Activated T-helper 1 cell treated with anti-CD3 and anti-CD28 coated beads, Interleukin-12 subunit alpha, Interleukin-12 subunit beta, Interleukin-2, Interleukin-4 antibody, amounts not matched to agents 30 ng/mL and 10 ng/mL and 1 ng/mL, durations not matched to agents 14 hours and 24 hours and 36 hours (primary cell): ENCODE results near the gene NCAPG2. TPM values are rescaled to one million over a fixed set of nuclear protein-coding genes. Genes with fewer than 3 reads are reported as not detected.
"Not testable (repeated sequence)": the region's sequence is repeated elsewhere in the genome, so short reads cannot be mapped to it uniquely, and the experiment has no call there.

ENCODE experiments used
- DNase-seq: peaks from one replicate; pipeline ENCODE4 v3.0.0; 2021; ENCODE audit warnings: low spot score
- H3K27ac Mint-ChIP-seq: one replicate; pipeline ENCODE4 v1.8.0; 2021; ENCODE audit warnings: mild to moderate bottlenecking, mixed read lengths
- H3K27me3 Mint-ChIP-seq: one replicate; pipeline ENCODE4 v1.8.0; 2022; ENCODE audit warnings: mild to moderate bottlenecking, moderate library complexity, mixed read lengths; ENCODE audit not compliant: insufficient read depth
- H3K36me3 Mint-ChIP-seq: one replicate; pipeline ENCODE4 v1.8.0; 2021; ENCODE audit warnings: low read depth, mixed read lengths
- H3K4me1 Mint-ChIP-seq: one replicate; pipeline ENCODE4 v1.8.0; 2021; ENCODE audit warnings: low read depth, mixed read lengths
- H3K4me3 Mint-ChIP-seq: one replicate; pipeline ENCODE4 v1.8.0; 2021; ENCODE audit warnings: mild to moderate bottlenecking, moderate library complexity, mixed read lengths
- H3K9me3 Mint-ChIP-seq: one replicate; pipeline ENCODE4 v1.8.0; 2021; ENCODE audit warnings: mixed read lengths
- intact Hi-C: fragments of 100-400 bp; cut with micrococcal nuclease; formaldehyde crosslinking; loops from one replicate; pipeline ENCODE4 v1.15.1; 2024
- total RNA-seq: library from RNA; stranded (reverse); gene quantifications from 2 replicates; pipeline ENCODE4 v1.2.3, GENCODE V29; 2022

NCAPG2 gene
- total RNA-seq, 1 donor from 2014 or later: 76.5 TPM

DNA sequence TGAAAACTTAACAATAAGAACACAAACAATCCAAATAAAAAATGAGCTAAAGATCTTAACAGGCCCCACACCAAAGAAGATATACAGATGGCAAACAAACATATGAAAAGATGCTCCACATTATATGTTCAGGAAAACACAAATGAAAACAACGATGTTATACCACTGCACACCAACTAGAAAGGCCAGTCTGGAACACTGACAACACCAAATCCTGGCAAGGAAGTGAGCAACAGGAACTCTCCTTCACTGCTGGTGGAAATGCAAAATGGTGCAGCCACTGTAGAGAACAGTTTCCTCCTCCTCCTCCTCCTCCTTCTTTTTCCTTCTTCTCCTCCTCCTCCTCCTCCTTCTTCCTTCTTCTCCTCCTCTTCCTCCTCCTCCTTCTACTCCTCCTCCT, 12.2 kb upstream of the NCAPG2 start:
- Mint-ChIP-seq H3K27ac (no peak overlapping the region), H3K4me3 (no peak overlapping the region), H3K36me3 (no peaks in the 10 kb centered on the region), H3K9me3 (no peaks in the 10 kb centered on the region), H3K4me1 (no peaks in the 10 kb centered on the region), H3K27me3 (peaks cover 29% of the 10 kb centered on the region)
- DNase-seq: no peak
- intact Hi-C loops: no loop called here

DNA sequence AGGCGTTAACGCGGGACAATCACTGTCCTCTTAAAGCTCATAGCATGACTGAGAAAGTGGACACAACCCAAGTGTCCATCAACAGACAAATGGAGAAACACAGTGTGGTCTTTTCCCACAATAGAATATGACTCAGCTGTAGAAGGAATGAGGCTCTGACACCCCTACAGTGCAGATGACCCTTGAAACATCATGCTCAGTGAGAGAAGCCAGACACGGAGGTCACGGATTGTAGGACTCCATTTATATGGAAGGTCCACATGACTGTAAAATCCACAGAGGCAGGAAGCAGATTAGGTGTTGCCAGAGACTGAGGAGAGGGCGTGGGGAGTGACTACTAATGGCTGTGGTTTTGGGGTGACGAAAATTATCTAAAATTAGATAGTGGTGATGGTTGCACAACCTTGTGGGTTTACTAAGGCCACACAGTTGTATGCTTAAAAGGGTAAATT, 6.1 kb upstream of the NCAPG2 start:
- DNase-seq: no peak
- Mint-ChIP-seq H3K4me1 (peaks cover 16% of the 10 kb centered on the region), H3K27ac (peak overlapping the region; percentile 14), H3K9me3 (peaks cover 14% of the 10 kb centered on the region), H3K36me3 (peaks cover 5% of the 10 kb centered on the region), H3K27me3 (peaks cover 4% of the 10 kb centered on the region), H3K4me3 (no peak overlapping the region)
- intact Hi-C loops: no loop called here

DNA sequence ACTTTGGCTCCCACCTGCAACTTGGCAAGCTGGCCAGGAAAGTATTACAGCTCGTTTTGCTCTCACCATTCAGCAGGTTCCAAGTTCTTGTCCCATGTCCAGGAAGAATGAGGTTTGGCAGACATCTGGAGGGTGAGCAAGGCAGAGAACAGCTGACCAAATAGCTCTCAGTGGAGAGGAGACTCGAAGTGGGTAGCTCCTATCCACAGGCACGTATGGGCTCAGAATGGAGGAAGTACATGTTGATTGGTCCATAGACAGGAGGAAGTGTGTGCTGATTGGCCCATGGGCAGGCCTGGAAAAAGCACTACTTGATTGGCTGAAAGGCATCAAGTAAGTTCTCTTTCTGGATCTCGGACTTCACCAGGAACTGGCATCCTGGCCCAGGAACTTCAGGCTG, 3.0 kb upstream of the NCAPG2 start:
- H3K9me3 Mint-ChIP-seq: peaks cover 14% of the 10 kb centered on the region
- no peak for DNase-seq
- H3K27ac Mint-ChIP-seq: no peak overlapping the region
- H3K4me3 Mint-ChIP-seq: no peak overlapping the region
- peaks cover 8% of the 10 kb centered on the region for H3K36me3 Mint-ChIP-seq
- peaks cover 2% of the 10 kb centered on the region for H3K27me3 Mint-ChIP-seq
- H3K4me1 Mint-ChIP-seq: peaks cover 33% of the 10 kb centered on the region
- intact Hi-C loops: no loop called here

DNA sequence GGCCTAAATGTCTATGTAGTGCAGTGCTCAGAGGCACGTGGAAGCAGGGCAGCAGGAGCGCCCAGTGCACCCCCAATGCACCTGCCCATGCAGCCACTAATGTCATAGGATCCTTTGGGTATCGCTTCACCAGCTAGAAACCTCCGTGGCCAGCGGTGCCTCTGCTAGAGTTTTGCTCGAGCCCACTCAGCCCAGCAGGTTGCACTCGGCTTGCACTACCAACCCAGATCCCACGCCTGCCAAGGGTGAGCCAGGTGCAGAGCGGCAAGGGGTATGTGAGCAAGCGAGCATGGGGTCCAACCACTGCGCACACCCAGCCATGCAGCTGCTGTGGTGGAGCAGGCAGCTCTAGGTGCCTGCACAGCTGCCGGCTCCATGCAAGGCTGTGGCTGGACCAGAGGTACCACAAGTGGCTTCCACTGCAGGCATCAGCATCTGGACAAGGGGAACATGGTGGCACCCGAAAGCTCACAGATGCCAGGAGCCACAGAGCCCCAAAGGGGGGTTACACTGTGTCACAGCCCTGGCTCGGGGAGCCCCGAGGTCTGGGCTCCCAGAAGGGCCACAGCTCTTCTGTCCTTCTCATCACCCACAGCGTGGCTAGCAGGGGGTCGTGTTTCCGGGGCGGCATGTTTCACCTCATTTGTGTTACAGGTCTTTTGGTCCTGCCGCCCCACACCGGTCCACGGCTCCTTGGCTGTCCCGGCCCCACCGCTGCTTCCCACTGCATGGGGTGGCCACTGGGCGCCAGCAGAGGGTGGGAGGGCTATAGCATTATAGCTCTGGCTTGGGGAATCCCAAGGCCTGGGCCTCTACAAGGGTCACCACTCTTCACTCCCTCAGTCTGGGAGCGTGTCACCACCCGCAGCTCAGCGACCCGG, 2.3 kb upstream of the NCAPG2 start:
- no peak overlapping the region for H3K27ac Mint-ChIP-seq

DNA sequence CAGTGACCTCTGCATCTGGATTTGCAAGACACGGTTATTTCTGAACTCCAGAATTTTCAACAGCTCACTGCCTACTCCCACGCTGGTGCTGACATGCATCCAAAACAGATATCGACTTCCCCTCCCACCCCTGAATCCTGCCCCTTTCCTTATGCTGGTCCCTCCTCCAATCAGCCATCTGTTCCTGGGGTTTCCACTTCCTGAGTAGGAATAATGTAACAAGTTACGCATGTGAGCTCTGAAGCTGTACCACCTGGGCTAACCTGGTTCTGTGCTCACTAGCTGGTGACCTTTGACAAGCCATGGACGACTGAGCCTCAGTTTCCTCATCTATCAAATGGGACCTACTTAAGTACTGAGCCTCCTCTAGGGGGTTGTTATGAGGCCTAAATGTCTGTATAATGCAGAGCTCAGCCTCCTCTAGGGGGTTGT, 1.7 kb upstream of the NCAPG2 start:
- H3K36me3 Mint-ChIP-seq: peaks cover 14% of the 10 kb centered on the region
- peaks cover 14% of the 10 kb centered on the region for H3K9me3 Mint-ChIP-seq
- DNase-seq: no peak
- peaks cover 46% of the 10 kb centered on the region for H3K4me1 Mint-ChIP-seq
- peaks cover 2% of the 10 kb centered on the region for H3K27me3 Mint-ChIP-seq
- intact Hi-C loops: no loop called here
- H3K4me3 Mint-ChIP-seq: peak overlapping the region; percentile 87
- H3K27ac Mint-ChIP-seq: peak overlapping the region; percentile 18

More for the DNA sequence above, 2.3 kb upstream of the NCAPG2 start:
- Mint-ChIP-seq H3K4me3 (peak overlapping the region; percentile 87), H3K9me3 (peaks cover 14% of the 10 kb centered on the region), H3K27me3 (peaks cover 2% of the 10 kb centered on the region), H3K4me1 (peaks cover 40% of the 10 kb centered on the region), H3K36me3 (peaks cover 8% of the 10 kb centered on the region)
- DNase-seq: no peak
- intact Hi-C loops: no loop called here

DNA sequence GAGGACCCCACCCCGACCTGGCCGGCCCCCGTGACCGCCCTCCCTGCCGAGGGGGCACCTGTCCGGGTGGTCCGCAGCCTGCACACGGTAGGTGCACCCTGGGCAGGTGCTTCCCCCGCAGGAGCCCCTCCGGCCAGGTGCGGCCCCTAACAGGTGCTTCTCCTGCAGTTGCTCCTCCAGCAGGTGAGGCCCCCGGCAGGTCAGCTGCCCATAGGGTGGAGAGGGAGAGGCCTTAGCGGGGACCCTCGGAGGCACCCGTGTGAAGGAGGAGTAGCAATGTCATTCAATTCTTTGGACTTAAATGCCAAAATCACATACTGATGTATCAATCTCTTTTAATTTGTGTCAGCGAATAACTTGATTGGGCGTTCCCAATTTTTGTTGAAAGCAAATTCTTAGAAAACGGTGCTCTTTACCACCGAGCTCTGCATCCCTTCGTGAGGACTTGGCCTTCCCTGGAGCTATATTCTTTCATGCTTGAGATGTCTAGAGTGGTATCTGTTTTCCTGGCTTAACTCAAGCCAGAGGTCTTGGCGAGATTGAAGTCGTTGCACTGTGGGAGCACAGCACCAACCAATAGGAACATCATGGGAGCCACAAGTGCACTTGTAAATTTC, 738 bp upstream of the NCAPG2 start:
- H3K4me1 Mint-ChIP-seq: peaks cover 49% of the 10 kb centered on the region
- DNase-seq: no peak
- peaks cover 19% of the 10 kb centered on the region for H3K36me3 Mint-ChIP-seq
- H3K27ac Mint-ChIP-seq: peak overlapping the region; percentile 59
- H3K27me3 Mint-ChIP-seq: peaks cover 2% of the 10 kb centered on the region
- intact Hi-C loops: loop anchor here (2.0 kb wide), 2 partner anchors 113 to 491 kb away; no protein-coding TSS in a partner anchor
- peak overlapping the region; percentile 87 for H3K4me3 Mint-ChIP-seq
- peaks cover 9% of the 10 kb centered on the region for H3K9me3 Mint-ChIP-seq

DNA sequence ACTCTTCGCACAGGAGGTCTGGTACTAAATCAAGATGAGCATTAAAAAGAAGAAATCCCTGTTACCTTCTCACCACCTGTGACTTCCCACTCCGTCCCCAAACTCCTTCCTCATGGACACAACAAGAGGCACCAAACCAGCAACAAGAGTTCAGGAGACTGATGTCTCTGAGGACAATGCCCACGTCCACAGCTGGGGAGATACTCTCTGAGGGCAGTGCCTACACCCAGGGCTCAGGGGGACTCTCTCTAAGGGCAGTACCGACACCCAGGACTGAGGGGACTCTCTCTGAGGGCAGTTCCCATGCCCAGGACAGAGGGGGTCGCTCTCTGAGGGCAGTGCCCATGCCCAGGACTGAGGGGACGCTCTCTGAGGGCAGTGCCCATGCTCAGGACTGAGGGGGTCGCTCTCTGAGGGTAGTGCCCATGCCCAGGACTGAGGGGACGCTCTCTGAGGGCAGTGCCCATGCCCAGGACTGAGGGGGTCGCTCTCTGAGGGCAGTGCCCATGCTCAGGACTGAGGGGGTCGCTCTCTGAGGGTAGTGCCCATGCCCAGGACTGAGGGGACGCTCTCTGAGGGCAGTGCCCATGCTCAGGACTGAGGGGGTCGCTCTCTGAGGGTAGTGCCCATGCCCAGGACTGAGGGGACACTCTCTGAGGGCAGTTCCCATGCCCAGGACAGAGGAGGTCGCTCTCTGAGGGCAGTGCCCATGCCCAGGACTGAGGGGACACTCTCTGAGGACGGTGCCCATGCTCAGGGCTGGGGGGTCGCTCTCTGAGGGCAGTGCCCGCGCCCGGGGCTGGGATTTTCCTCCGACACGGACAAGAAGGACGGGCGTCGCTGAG, 703 bp downstream of the NCAPG2 start:
- Mint-ChIP-seq H3K4me3 (peak overlapping the region; percentile 87), H3K27ac (peak overlapping the region; percentile 87), H3K36me3 (peaks cover 27% of the 10 kb centered on the region), H3K4me1 (peaks cover 61% of the 10 kb centered on the region)
- not testable (repeated sequence) for H3K9me3 Mint-ChIP-seq, H3K27me3 Mint-ChIP-seq, DNase-seq
- intact Hi-C loops: loop anchor here (1.0 to 2.0 kb wide), 6 partner anchors 48 to 493 kb away; partner anchors contain the start of genes DYNC2I1 and ESYT2

DNA sequence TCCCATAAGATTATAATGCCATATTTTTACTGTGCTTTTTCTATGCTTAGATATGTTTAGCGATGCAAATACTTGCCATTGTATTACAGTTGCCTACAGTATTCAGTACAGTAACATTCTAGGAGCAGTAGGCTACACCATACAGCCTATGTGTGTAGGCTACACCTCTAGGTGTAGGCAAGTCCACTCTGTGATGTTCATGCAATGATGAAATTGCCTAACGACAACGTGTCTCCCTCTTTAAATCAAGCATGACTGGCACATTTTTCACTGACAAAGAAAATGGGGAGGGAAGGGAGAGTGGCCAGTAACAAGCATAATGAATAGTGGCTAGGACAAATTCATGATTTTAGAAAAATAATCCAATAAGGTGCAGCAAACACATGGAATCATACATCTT, 1.7 kb downstream of the NCAPG2 start:
- Mint-ChIP-seq H3K9me3 (peaks cover 7% of the 10 kb centered on the region), H3K27me3 (no peaks in the 10 kb centered on the region), H3K4me1 (peaks cover 65% of the 10 kb centered on the region), H3K27ac (peak overlapping the region; percentile 59), H3K36me3 (peaks cover 32% of the 10 kb centered on the region), H3K4me3 (peak overlapping the region; percentile 87)
- no peak for DNase-seq
- intact Hi-C loops: no loop called here

DNA sequence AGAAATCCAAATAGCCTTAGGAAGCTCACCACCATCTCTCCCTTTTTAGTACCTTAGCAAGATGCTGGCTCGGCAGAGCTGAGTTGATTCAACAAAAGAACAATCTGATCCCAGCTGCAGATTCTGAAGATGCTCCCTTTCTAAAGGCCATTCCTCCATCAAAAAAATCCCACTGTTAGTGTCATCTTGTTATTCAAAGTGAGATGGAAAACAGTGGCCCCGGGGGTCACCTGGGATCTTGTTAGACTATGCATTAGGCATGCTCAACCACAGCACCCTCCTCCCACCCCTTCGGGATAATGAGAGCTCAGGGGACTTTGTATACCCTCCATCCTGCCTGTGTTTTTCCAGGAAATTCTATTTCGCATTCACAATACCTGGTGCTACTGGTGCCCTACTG, 2.4 kb downstream of the NCAPG2 start:
- no peak for DNase-seq
- Mint-ChIP-seq H3K36me3 (peaks cover 35% of the 10 kb centered on the region), H3K4me3 (peak overlapping the region; percentile 87), H3K4me1 (peaks cover 65% of the 10 kb centered on the region), H3K27ac (no peak overlapping the region), H3K9me3 (no peaks in the 10 kb centered on the region), H3K27me3 (no peaks in the 10 kb centered on the region)
- intact Hi-C loops: no loop called here

DNA sequence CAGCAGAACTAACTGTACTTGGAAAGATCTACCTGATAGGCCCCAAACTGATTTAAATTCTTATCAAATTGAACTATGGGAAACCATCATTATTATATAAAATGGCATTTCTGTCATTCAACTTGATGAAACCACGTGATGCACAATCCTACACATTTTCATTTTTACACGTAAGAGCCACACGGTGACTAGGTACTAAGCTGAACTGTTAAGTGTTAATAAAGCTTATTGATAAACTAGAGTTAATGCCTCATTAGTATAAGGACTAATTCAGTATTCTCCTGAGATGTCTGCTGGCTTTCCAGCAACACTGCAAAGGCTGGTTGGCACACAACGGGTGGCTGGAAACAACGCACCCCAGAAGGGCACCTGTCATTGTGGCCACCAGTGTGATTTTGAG, 4.6 kb downstream of the NCAPG2 start:
- Mint-ChIP-seq H3K36me3 (peaks cover 35% of the 10 kb centered on the region), H3K9me3 (no peaks in the 10 kb centered on the region), H3K27me3 (no peaks in the 10 kb centered on the region), H3K4me3 (no peak overlapping the region), H3K27ac (no peak overlapping the region), H3K4me1 (peaks cover 70% of the 10 kb centered on the region)
- intact Hi-C loops: no loop called here
- no peak for DNase-seq

DNA sequence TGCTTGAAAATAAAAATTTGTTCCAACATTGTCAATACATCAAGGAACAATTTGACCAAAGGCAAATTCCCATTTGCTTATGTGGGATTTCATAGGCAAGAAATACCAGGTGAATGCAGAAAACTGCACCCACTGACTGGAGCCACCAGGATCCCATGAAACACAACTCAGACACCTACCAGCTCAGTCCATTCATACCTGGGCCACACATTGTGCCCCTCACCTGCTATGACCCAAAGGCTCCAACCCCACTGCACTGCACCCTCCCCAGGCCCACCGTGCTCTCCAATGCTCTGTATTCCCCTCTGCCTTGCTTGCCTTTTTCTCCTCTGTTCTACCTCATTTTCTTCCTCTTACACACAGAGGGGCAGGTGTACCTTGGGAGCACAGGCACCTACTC, 5.3 kb downstream of the NCAPG2 start:
- H3K4me1 Mint-ChIP-seq: peaks cover 77% of the 10 kb centered on the region
- no peak overlapping the region for H3K4me3 Mint-ChIP-seq
- H3K9me3 Mint-ChIP-seq: no peaks in the 10 kb centered on the region
- H3K27ac Mint-ChIP-seq: peak overlapping the region; percentile 36
- intact Hi-C loops: no loop called here
- H3K36me3 Mint-ChIP-seq: peaks cover 38% of the 10 kb centered on the region
- no peaks in the 10 kb centered on the region for H3K27me3 Mint-ChIP-seq
- DNase-seq: no peak

DNA sequence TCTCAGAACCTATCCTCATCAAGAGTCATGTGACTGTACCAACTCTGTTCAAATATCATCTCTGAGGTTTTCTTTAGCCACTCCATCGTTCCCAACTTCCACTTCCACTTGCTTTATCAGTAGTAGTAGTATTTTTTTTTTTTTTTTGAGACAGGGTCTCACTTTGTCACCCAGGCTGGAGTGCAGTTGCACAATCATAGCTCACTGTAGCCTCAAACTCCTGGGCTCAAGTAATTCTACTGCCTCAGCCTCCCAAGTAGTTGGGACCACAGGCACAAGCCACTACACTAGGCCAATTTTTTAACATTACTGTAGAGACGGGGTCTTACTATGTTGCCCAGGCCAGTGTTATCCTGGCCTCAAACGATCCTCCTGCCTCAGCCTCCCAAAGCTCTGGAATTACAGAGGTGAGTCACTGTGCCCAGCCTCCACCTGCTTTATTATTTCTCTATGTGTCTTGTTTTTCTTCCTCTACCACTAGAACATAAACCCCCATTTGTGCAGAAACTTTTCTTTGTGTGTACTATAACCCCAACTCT, 5.9 kb downstream of the NCAPG2 start:
- Mint-ChIP-seq H3K4me3 (no peak overlapping the region), H3K27ac (peak overlapping the region; percentile 56), H3K27me3 (no peaks in the 10 kb centered on the region), H3K9me3 (no peaks in the 10 kb centered on the region), H3K4me1 (peaks cover 80% of the 10 kb centered on the region), H3K36me3 (peaks cover 40% of the 10 kb centered on the region)
- intact Hi-C loops: no loop called here
- DNase-seq: no peak
